HEK293 (cell line): ENCODE results near the gene YJU2.
A peak's percentile ranks its signal among the peaks of the same experiment; 100 is the strongest.

Source experiments
- CTCF ChIA-PET: fragments of 350-600 bp; formaldehyde crosslinking; extraction: SDS; loops from one replicate; lab custom pipeline; 2021; ENCODE audit warnings: antibody characterized with exemption; lab: Yijun Ruan, JAX
- POLR2A ChIA-PET: fragments of 300-600 bp; formaldehyde crosslinking; extraction: SDS; loops from one replicate; lab custom pipeline; 2020; ENCODE audit warnings: antibody characterized with exemption, inconsistent platforms; lab: Yijun Ruan, JAX
- H3K27ac ChIP-seq: fragments of 200-500 bp; sonication (Bioruptor generic); 2 replicates; pipeline ENCODE4 v1.5.1; 2014; ENCODE audit warnings: low read depth, low read length, control low read depth, inconsistent platforms; ENCODE audit errors: extremely low read depth
- H3K36me3 ChIP-seq, 2 experiments: fragments of 200-500 bp in 1 of 2; sonication (Bioruptor generic) in 1 of 2; 1 replicate in 1 of 2; 2 replicates in 1 of 2; pipeline ENCODE4 v1.5.1; 2014 to 2017; ENCODE audit warnings: inconsistent platforms in 2 of 2, low read length in 2 of 2; ENCODE audit not compliant: control insufficient read depth in 2 of 2, insufficient read depth in 1 of 2
- H3K4me1 ChIP-seq: fragments of 200-500 bp; sonication (Bioruptor generic); 2 replicates; pipeline ENCODE4 v1.5.1; 2014; ENCODE audit warnings: mild to moderate bottlenecking, low read length, inconsistent platforms; ENCODE audit not compliant: control insufficient read depth, insufficient read depth
- H3K4me3 ChIP-seq: 2 replicates; pipeline ENCODE4 v1.5.1; 2011; ENCODE audit warnings: low read depth, mild to moderate bottlenecking, control low read depth, low read length, moderate library complexity
- H3K9me3 ChIP-seq: fragments of 200-500 bp; sonication (Bioruptor generic); 2 replicates; pipeline ENCODE4 v1.5.1; 2014; ENCODE audit warnings: low read depth, low read length, inconsistent platforms; ENCODE audit not compliant: control insufficient read depth, insufficient read depth
- GLI2 ChIP-seq: fragments of 450-650 bp; formaldehyde crosslinking; IDR thresholded peaks from 2 replicates; pipeline ENCODE4; 2017; ENCODE audit warnings: missing biosample characterization, missing genetic modification characterization, low read depth, borderline replicate concordance
- PRDM1 ChIP-seq: fragments of 450-650 bp; formaldehyde crosslinking; IDR thresholded peaks from 2 replicates; pipeline ENCODE4; 2016; ENCODE audit warnings: missing biosample characterization, missing genetic modification characterization
- YY2 ChIP-seq: fragments of 450-650 bp; formaldehyde crosslinking; IDR thresholded peaks from 2 replicates; pipeline ENCODE4 v1.5.1; 2016; ENCODE audit warnings: missing biosample characterization, missing genetic modification characterization
- ZNF121 ChIP-seq: fragments of 450-650 bp; formaldehyde crosslinking; IDR thresholded peaks from 2 replicates; pipeline ENCODE4 v1.5.1; 2016; ENCODE audit warnings: missing biosample characterization, missing genetic modification characterization
- ZNF19 ChIP-seq: fragments of 450-650 bp; formaldehyde crosslinking; IDR thresholded peaks from 2 replicates; pipeline ENCODE4; 2016; ENCODE audit warnings: missing biosample characterization, missing genetic modification characterization, low read depth
- ZNF239 ChIP-seq: fragments of 450-650 bp; formaldehyde crosslinking; IDR thresholded peaks from 2 replicates; pipeline ENCODE4 v1.5.1; 2016; ENCODE audit warnings: missing biosample characterization, missing genetic modification characterization
- ZNF324 ChIP-seq: fragments of 450-650 bp; formaldehyde crosslinking; IDR thresholded peaks from 2 replicates; pipeline ENCODE4 v1.5.1; 2016; ENCODE audit warnings: missing biosample characterization, missing genetic modification characterization
- ZNF366 ChIP-seq: fragments of 450-650 bp; formaldehyde crosslinking; conservative IDR thresholded peaks from 2 replicates; pipeline ENCODE4 v1.5.1; 2016; ENCODE audit warnings: missing biosample characterization, missing genetic modification characterization
- ZNF391 ChIP-seq: fragments of 450-650 bp; formaldehyde crosslinking; IDR thresholded peaks from 2 replicates; pipeline ENCODE4 v1.5.1; 2016; ENCODE audit warnings: low read depth, missing biosample characterization, missing genetic modification characterization, borderline replicate concordance
- ZNF629 ChIP-seq: fragments of 450-650 bp; formaldehyde crosslinking; IDR thresholded peaks from 2 replicates; pipeline ENCODE4 v1.5.1; 2017; ENCODE audit warnings: missing biosample characterization, missing genetic modification characterization
- ZNF654 ChIP-seq: fragments of 450-650 bp; formaldehyde crosslinking; IDR thresholded peaks from 2 replicates; pipeline ENCODE4 v1.5.1; 2016; ENCODE audit warnings: low read depth, missing biosample characterization, missing genetic modification characterization
- TF ChIP-seq, protein P1 (sequence below): fragments of 450-650 bp; formaldehyde crosslinking; IDR thresholded peaks from 2 replicates; pipeline ENCODE4 v1.5.1; 2016; ENCODE audit warnings: missing biosample characterization, missing genetic modification characterization
- TF ChIP-seq, protein P2 (sequence below): fragments of 450-650 bp; formaldehyde crosslinking; IDR thresholded peaks from 2 replicates; pipeline ENCODE4 v1.5.1; 2016; ENCODE audit warnings: missing biosample characterization, missing genetic modification characterization, borderline replicate concordance
- TF ChIP-seq, protein P3 (sequence below): fragments of 450-650 bp; formaldehyde crosslinking; IDR thresholded peaks from 2 replicates; pipeline ENCODE4 v1.5.1; 2016; ENCODE audit warnings: missing biosample characterization, missing genetic modification characterization

The YJU2 gene

DNA sequence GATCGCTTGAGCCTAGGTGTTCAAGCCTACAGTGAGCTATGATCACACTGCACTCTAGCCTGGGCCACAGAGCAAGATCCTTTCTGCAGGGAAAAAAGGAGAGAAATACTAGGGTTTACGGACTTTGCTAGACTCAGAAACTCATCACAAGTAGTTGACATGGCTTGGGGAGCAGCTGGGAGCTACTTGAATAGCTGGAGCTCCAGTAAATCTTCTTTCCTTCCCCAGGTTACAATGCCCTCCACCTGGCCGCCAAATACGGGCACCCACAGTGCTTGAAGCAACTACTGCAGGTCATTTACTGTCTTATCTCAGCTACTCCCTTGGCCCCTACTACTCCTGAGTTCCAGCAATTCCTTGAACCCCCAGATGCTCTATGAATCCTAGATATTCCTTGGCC, 45.1 kb upstream of the YJU2 start:
- no peaks in the 10 kb centered on the region for H3K9me3 ChIP-seq
- POLR2A ChIA-PET, result interaction anchor here (0.6 to 1.8 kb wide), 2 partner anchors 216 to 396 kb away, joined by 5 to 6 read pairs; partner anchors contain the start of gene EEF2
- no peak for TF ChIP-seq ZNF629 (tag by site-specific recombination)
- TF ChIP-seq ZNF324 (tag by site-specific recombination), result no peak
- TF ChIP-seq YY2 (tag by site-specific recombination), result no peak
- no peak for TF ChIP-seq ZNF239 (tag by site-specific recombination)
- TF ChIP-seq ZNF366 (tag by site-specific recombination), result no peak
- TF ChIP-seq, protein P1, sequence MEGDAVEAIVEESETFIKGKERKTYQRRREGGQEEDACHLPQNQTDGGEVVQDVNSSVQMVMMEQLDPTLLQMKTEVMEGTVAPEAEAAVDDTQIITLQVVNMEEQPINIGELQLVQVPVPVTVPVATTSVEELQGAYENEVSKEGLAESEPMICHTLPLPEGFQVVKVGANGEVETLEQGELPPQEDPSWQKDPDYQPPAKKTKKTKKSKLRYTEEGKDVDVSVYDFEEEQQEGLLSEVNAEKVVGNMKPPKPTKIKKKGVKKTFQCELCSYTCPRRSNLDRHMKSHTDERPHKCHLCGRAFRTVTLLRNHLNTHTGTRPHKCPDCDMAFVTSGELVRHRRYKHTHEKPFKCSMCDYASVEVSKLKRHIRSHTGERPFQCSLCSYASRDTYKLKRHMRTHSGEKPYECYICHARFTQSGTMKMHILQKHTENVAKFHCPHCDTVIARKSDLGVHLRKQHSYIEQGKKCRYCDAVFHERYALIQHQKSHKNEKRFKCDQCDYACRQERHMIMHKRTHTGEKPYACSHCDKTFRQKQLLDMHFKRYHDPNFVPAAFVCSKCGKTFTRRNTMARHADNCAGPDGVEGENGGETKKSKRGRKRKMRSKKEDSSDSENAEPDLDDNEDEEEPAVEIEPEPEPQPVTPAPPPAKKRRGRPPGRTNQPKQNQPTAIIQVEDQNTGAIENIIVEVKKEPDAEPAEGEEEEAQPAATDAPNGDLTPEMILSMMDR (tag by site-specific recombination), result no peak
- no peak for TF ChIP-seq ZNF19
- TF ChIP-seq, protein P2, sequence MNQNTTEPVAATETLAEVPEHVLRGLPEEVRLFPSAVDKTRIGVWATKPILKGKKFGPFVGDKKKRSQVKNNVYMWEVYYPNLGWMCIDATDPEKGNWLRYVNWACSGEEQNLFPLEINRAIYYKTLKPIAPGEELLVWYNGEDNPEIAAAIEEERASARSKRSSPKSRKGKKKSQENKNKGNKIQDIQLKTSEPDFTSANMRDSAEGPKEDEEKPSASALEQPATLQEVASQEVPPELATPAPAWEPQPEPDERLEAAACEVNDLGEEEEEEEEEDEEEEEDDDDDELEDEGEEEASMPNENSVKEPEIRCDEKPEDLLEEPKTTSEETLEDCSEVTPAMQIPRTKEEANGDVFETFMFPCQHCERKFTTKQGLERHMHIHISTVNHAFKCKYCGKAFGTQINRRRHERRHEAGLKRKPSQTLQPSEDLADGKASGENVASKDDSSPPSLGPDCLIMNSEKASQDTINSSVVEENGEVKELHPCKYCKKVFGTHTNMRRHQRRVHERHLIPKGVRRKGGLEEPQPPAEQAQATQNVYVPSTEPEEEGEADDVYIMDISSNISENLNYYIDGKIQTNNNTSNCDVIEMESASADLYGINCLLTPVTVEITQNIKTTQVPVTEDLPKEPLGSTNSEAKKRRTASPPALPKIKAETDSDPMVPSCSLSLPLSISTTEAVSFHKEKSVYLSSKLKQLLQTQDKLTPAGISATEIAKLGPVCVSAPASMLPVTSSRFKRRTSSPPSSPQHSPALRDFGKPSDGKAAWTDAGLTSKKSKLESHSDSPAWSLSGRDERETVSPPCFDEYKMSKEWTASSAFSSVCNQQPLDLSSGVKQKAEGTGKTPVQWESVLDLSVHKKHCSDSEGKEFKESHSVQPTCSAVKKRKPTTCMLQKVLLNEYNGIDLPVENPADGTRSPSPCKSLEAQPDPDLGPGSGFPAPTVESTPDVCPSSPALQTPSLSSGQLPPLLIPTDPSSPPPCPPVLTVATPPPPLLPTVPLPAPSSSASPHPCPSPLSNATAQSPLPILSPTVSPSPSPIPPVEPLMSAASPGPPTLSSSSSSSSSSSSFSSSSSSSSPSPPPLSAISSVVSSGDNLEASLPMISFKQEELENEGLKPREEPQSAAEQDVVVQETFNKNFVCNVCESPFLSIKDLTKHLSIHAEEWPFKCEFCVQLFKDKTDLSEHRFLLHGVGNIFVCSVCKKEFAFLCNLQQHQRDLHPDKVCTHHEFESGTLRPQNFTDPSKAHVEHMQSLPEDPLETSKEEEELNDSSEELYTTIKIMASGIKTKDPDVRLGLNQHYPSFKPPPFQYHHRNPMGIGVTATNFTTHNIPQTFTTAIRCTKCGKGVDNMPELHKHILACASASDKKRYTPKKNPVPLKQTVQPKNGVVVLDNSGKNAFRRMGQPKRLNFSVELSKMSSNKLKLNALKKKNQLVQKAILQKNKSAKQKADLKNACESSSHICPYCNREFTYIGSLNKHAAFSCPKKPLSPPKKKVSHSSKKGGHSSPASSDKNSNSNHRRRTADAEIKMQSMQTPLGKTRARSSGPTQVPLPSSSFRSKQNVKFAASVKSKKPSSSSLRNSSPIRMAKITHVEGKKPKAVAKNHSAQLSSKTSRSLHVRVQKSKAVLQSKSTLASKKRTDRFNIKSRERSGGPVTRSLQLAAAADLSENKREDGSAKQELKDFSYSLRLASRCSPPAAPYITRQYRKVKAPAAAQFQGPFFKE (tag by site-specific recombination), result no peak
- TF ChIP-seq, all 188 proteins: peak for 0
- Histone ChIP-seq H3K4me1 (no peaks in the 10 kb centered on the region), H3K36me3 (no peaks in the 10 kb centered on the region), H3K4me3 (no peak overlapping the region), H3K27ac (no peak overlapping the region)
- CTCF ChIA-PET, result interaction anchor here (0.6 to 2.8 kb wide), 10 partner anchors 9 to 750 kb away, joined by 3 to 20 read pairs (median 4); partner anchors contain the start of gene EEF2

DNA sequence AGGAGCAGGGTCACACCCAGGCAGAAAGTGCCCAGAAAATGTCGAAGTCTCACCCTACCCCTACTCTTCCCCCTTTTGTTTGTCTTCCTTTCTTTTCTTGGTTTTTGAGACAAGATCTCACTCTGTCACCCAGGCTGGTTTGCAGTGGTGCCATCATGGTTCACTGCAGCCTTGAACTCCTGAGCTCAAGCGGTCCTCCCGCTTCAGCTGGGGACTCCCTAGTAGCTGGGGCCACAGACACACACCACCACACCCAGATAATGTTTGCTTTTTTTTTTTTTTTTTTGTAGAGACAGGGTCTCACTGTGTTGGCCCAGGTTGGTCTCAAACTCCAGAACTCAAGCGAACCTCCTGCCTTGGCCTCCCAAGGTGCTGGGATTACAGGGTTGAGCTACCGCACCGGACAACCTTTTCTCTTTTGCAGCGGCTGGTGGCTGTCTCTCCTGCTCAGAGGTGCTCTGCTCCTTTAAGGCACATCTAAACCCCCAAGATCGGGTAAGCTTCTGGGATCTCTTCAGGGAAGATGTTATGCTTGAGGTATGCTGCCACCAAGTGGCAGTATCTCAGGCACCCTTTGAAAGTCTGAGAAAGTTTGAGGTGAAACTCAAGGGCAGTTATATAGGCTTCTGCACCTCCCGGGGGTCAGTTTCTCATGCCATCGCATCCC, 39.9 kb upstream of the YJU2 start:
- Histone ChIP-seq H3K4me1 (no peaks in the 10 kb centered on the region), H3K36me3 (no peaks in the 10 kb centered on the region), H3K4me3 (no peak overlapping the region), H3K27ac (no peak overlapping the region), H3K9me3 (no peaks in the 10 kb centered on the region)
- ChIA-PET POLR2A (no interaction called here), CTCF (interaction anchor here (0.6 to 1.0 kb wide), 11 partner anchors 8 to 424 kb away, joined by 3 to 4 read pairs (median 3); no protein-coding TSS in a partner anchor)
- TF ChIP-seq, protein P1 (tag by site-specific recombination), result 0 out of 2 replicates have a peak, but pooled peaks have one; percentile 29
- TF ChIP-seq ZNF391 (tag by site-specific recombination) (peak; percentile 100), GLI2 (no peak), ZNF121 (tag by site-specific recombination) (peak; percentile 32; the same call in 1 of the 2 replicates), PRDM1 (tag by site-specific recombination) (peak; percentile 30; the same call in 1 of the 2 replicates), ZNF654 (no peak)
- TF ChIP-seq, protein P3, sequence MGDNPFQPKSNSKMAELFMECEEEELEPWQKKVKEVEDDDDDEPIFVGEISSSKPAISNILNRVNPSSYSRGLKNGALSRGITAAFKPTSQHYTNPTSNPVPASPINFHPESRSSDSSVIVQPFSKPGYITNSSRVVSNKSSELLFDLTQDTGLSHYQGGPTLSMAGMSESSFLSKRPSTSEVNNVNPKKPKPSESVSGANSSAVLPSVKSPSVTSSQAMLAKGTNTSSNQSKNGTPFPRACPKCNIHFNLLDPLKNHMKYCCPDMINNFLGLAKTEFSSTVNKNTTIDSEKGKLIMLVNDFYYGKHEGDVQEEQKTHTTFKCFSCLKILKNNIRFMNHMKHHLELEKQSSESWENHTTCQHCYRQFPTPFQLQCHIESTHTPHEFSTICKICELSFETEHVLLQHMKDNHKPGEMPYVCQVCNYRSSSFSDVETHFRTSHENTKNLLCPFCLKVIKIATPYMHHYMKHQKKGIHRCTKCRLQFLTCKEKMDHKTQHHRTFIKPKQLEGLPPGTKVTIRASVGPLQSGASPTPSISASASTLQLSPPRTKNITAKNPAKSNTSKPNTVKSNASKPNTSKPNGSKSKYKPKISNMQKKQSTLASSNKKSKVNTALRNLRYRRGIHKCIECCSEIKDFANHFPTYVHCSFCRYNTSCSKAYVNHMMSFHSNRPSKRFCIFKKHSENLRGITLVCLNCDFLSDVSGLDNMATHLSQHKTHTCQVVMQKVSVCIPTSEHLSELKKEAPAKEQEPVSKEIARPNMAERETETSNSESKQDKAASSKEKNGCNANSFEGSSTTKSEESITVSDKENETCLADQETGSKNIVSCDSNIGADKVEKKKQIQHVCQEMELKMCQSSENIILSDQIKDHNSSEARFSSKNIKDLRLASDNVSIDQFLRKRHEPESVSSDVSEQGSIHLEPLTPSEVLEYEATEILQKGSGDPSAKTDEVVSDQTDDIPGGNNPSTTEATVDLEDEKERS (tag by site-specific recombination), result 0 out of 2 replicates have a peak, but pooled peaks have one; percentile 33
